ENCODE measurements around the gene FNDC8. TPM values are rescaled to one million over a fixed set of nuclear protein-coding genes. Genes with fewer than 3 reads are reported as not detected.

FNDC8 gene
- total and polyA plus RNA-seq, 9 of the 15 experiments (the other 6 are each of a cell fraction or from before 2014, with no cell fraction given) = 0.04 TPM; not detected in 8

DNA sequence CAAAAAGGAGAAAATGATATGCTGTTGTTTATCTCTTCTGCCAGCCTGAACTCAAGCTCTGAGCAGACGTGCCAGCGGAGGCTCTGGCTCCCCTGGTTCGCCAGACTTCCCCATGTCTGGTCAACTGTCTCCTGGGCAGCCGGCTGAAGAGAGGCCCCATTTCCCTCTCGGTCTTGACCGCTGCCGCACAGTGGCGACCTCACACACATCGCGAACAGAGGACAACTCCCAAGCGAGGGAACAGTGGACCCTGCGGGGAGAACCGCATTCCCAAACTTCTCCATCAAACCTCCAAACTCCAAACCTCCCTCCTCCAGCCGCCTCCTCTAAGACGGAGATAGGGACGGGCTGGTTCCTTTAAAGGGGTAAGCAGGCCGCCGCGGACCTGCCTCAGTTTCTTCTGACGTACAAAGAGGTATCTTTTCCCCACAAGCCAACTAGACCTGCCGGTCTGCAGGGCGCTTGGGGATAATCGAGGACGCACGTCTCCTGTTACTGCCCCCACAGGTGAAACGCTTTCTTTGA, 33.0 kb upstream of the FNDC8 start (continued):
- TF ChIP-seq, protein P1, sequence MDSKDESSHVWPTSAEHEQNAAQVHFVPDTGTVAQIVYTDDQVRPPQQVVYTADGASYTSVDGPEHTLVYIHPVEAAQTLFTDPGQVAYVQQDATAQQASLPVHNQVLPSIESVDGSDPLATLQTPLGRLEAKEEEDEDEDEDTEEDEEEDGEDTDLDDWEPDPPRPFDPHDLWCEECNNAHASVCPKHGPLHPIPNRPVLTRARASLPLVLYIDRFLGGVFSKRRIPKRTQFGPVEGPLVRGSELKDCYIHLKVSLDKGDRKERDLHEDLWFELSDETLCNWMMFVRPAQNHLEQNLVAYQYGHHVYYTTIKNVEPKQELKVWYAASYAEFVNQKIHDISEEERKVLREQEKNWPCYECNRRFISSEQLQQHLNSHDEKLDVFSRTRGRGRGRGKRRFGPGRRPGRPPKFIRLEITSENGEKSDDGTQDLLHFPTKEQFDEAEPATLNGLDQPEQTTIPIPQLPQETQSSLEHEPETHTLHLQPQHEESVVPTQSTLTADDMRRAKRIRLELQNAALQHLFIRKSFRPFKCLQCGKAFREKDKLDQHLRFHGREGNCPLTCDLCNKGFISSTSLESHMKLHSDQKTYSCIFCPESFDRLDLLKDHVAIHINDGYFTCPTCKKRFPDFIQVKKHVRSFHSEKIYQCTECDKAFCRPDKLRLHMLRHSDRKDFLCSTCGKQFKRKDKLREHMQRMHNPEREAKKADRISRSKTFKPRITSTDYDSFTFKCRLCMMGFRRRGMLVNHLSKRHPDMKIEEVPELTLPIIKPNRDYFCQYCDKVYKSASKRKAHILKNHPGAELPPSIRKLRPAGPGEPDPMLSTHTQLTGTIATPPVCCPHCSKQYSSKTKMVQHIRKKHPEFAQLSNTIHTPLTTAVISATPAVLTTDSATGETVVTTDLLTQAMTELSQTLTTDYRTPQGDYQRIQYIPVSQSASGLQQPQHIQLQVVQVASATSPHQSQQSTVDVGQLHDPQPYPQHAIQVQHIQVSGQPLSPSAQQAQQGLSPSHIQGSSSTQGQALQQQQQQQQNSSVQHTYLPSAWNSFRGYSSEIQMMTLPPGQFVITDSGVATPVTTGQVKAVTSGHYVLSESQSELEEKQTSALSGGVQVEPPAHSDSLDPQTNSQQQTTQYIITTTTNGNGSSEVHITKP (IDR thresholded peaks at IDR 0.05; ENCODE audit: partially characterized antibody) = peak; percentile 77
- TF ChIP-seq BCOR (IDR thresholded peaks at IDR 0.05) (peak; percentile 67; the same call in 1 of the 2 replicates), ZNF311 (CRISPR knock-in tag; IDR thresholded peaks at IDR 0.05) (no peak), ILK (tag; IDR thresholded peaks at IDR 0.05; ENCODE audit: borderline replicate concordance, low read depth) (no peak), ESRRA (IDR thresholded peaks at IDR 0.05; ENCODE audit: borderline replicate concordance, low read depth) (no peak), FOXM1 (IDR thresholded peaks at IDR 0.05; ENCODE audit: low read depth) (no peak), FOXM1 (CRISPR knock-in tag; IDR thresholded peaks at IDR 0.05; ENCODE audit: low read depth) (no peak), PRPF4 (IDR thresholded peaks at IDR 0.05; ENCODE audit: insufficient read depth, low read depth, low read length, poor library complexity, severe bottlenecking) (no peak), TFAM (CRISPR knock-in tag; conservative IDR thresholded peaks at IDR 0.05) (no peak), EWSR1 (IDR thresholded peaks at IDR 0.05; ENCODE audit: borderline replicate concordance, low read depth, partially characterized antibody) (no peak), PCBP1 (IDR thresholded peaks at IDR 0.05; ENCODE audit: low read depth, low read length, poor library complexity, severe bottlenecking) (no peak)
- TF ChIP-seq, protein P2, sequence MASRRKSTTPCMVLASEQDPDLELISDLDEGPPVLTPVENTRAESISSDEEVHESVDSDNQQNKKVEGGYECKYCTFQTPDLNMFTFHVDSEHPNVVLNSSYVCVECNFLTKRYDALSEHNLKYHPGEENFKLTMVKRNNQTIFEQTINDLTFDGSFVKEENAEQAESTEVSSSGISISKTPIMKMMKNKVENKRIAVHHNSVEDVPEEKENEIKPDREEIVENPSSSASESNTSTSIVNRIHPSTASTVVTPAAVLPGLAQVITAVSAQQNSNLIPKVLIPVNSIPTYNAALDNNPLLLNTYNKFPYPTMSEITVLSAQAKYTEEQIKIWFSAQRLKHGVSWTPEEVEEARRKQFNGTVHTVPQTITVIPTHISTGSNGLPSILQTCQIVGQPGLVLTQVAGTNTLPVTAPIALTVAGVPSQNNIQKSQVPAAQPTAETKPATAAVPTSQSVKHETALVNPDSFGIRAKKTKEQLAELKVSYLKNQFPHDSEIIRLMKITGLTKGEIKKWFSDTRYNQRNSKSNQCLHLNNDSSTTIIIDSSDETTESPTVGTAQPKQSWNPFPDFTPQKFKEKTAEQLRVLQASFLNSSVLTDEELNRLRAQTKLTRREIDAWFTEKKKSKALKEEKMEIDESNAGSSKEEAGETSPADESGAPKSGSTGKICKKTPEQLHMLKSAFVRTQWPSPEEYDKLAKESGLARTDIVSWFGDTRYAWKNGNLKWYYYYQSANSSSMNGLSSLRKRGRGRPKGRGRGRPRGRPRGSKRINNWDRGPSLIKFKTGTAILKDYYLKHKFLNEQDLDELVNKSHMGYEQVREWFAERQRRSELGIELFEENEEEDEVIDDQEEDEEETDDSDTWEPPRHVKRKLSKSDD (conservative IDR thresholded peaks at IDR 0.05; ENCODE audit: low read length) = no peak
- TF ChIP-seq, protein P3, sequence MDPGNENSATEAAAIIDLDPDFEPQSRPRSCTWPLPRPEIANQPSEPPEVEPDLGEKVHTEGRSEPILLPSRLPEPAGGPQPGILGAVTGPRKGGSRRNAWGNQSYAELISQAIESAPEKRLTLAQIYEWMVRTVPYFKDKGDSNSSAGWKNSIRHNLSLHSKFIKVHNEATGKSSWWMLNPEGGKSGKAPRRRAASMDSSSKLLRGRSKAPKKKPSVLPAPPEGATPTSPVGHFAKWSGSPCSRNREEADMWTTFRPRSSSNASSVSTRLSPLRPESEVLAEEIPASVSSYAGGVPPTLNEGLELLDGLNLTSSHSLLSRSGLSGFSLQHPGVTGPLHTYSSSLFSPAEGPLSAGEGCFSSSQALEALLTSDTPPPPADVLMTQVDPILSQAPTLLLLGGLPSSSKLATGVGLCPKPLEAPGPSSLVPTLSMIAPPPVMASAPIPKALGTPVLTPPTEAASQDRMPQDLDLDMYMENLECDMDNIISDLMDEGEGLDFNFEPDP (CRISPR knock-in tag; IDR thresholded peaks at IDR 0.05) = no peak
- TF ChIP-seq, protein P4, sequence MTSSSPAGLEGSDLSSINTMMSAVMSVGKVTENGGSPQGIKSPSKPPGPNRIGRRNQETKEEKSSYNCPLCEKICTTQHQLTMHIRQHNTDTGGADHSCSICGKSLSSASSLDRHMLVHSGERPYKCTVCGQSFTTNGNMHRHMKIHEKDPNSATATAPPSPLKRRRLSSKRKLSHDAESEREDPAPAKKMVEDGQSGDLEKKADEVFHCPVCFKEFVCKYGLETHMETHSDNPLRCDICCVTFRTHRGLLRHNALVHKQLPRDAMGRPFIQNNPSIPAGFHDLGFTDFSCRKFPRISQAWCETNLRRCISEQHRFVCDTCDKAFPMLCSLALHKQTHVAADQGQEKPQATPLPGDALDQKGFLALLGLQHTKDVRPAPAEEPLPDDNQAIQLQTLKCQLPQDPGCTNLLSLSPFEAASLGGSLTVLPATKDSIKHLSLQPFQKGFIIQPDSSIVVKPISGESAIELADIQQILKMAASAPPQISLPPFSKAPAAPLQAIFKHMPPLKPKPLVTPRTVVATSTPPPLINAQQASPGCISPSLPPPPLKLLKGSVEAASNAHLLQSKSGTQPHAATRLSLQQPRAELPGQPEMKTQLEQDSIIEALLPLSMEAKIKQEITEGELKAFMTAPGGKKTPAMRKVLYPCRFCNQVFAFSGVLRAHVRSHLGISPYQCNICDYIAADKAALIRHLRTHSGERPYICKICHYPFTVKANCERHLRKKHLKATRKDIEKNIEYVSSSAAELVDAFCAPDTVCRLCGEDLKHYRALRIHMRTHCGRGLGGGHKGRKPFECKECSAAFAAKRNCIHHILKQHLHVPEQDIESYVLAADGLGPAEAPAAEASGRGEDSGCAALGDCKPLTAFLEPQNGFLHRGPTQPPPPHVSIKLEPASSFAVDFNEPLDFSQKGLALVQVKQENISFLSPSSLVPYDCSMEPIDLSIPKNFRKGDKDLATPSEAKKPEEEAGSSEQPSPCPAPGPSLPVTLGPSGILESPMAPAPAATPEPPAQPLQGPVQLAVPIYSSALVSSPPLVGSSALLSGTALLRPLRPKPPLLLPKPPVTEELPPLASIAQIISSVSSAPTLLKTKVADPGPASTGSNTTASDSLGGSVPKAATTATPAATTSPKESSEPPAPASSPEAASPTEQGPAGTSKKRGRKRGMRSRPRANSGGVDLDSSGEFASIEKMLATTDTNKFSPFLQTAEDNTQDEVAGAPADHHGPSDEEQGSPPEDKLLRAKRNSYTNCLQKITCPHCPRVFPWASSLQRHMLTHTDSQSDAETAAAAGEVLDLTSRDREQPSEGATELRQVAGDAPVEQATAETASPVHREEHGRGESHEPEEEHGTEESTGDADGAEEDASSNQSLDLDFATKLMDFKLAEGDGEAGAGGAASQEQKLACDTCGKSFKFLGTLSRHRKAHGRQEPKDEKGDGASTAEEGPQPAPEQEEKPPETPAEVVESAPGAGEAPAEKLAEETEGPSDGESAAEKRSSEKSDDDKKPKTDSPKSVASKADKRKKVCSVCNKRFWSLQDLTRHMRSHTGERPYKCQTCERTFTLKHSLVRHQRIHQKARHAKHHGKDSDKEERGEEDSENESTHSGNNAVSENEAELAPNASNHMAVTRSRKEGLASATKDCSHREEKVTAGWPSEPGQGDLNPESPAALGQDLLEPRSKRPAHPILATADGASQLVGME (CRISPR knock-in tag; IDR thresholded peaks at IDR 0.05) = no peak
